Measurements from ENCODE around the gene CENPX.
A peak's percentile ranks its signal among the peaks of the same experiment; 100 is the strongest.

Gene CENPX

GRCh38 chr17:82025401-82026107, 2.9 kb upstream of the CENPX start:
- Mint-ChIP-seq H3K27ac (no peak overlapping the region), H3K9me3 (ENCODE audit: low read depth) (no peaks in the 10 kb centered on the region), H3K4me1 (ENCODE audit: low read depth) (peaks cover 14% of the 10 kb centered on the region), H3K4me3 (no peak overlapping the region), H3K27me3 (no peaks in the 10 kb centered on the region), H3K36me3 (peaks cover 2% of the 10 kb centered on the region)

DNA sequence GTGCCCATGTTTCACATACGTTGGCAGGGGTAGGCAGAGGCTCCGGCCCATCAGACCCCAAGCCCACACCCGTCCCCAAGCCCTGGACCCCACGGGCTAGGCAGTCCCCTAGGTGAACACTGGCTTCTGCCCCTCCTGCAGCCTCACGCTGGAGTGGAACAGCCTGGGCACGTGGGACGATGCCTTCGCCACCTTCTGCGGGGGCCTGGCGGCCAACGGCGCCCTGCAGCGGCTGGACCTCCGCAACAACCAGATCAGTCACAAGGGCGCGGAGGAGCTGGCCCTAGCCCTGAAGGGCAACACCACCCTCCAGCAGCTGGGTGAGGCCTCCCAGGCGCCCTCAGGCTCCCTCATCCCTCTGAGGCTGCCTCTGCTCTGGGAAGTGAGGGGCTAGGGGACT, 2.2 kb upstream of the CENPX start:
- Mint-ChIP-seq H3K4me3 (no peak overlapping the region), H3K27me3 (no peaks in the 10 kb centered on the region), H3K9me3 (ENCODE audit: low read depth) (no peaks in the 10 kb centered on the region), H3K4me1 (ENCODE audit: low read depth) (peaks cover 15% of the 10 kb centered on the region), H3K36me3 (peaks cover 2% of the 10 kb centered on the region), H3K27ac (no peak overlapping the region)

GRCh38 chr17:82023447-82024241, 966 bp upstream of the CENPX start:
- peaks cover 2% of the 10 kb centered on the region for H3K36me3 Mint-ChIP-seq

GRCh38 chr17:82022981-82023446, 336 bp upstream of the CENPX start, which contains the start of gene LRRC45:
TSS of gene LRRC45 (plus strand) at chr17:82023305. CDS start at chr17:82023644, 339 bp downstream.
- H3K27ac Mint-ChIP-seq: peak within 1 kb of the TSS; percentile 72
- no peaks in the 10 kb centered on the region for H3K27me3 Mint-ChIP-seq
- H3K9me3 Mint-ChIP-seq (ENCODE audit: low read depth): no peaks in the 10 kb centered on the region
- peak within 1 kb of the TSS; percentile 92 for H3K4me3 Mint-ChIP-seq
- peaks cover 2% of the 10 kb centered on the region for H3K36me3 Mint-ChIP-seq
- peaks cover 13% of the 10 kb centered on the region for H3K4me1 Mint-ChIP-seq (ENCODE audit: low read depth)

More at GRCh38 chr17:82023447-82024241, 966 bp upstream of the CENPX start:
- H3K9me3 Mint-ChIP-seq (ENCODE audit: low read depth): no peaks in the 10 kb centered on the region
- H3K27me3 Mint-ChIP-seq: no peaks in the 10 kb centered on the region
- peak overlapping the region; percentile 79 for H3K4me3 Mint-ChIP-seq
- H3K4me1 Mint-ChIP-seq (ENCODE audit: low read depth): peaks cover 13% of the 10 kb centered on the region
- no peak overlapping the region for H3K27ac Mint-ChIP-seq

GRCh38 chr17:82021900-82022309, 773 bp downstream of the CENPX start:
- peaks cover 13% of the 10 kb centered on the region for H3K4me1 Mint-ChIP-seq (ENCODE audit: low read depth)
- peak overlapping the region; percentile 92 for H3K4me3 Mint-ChIP-seq
- peaks cover 2% of the 10 kb centered on the region for H3K36me3 Mint-ChIP-seq
- peak overlapping the region; percentile 72 for H3K27ac Mint-ChIP-seq
- no peaks in the 10 kb centered on the region for H3K27me3 Mint-ChIP-seq
- no peaks in the 10 kb centered on the region for H3K9me3 Mint-ChIP-seq (ENCODE audit: low read depth)

GRCh38 chr17:82021107-82021899, 1.4 kb downstream of the CENPX start:
- no peaks in the 10 kb centered on the region for H3K9me3 Mint-ChIP-seq (ENCODE audit: low read depth)
- H3K4me3 Mint-ChIP-seq: peak overlapping the region; percentile 92
- no peaks in the 10 kb centered on the region for H3K27me3 Mint-ChIP-seq
- H3K27ac Mint-ChIP-seq: peak overlapping the region; percentile 72
- peaks cover 2% of the 10 kb centered on the region for H3K36me3 Mint-ChIP-seq
- H3K4me1 Mint-ChIP-seq (ENCODE audit: low read depth): peaks cover 13% of the 10 kb centered on the region

DNA sequence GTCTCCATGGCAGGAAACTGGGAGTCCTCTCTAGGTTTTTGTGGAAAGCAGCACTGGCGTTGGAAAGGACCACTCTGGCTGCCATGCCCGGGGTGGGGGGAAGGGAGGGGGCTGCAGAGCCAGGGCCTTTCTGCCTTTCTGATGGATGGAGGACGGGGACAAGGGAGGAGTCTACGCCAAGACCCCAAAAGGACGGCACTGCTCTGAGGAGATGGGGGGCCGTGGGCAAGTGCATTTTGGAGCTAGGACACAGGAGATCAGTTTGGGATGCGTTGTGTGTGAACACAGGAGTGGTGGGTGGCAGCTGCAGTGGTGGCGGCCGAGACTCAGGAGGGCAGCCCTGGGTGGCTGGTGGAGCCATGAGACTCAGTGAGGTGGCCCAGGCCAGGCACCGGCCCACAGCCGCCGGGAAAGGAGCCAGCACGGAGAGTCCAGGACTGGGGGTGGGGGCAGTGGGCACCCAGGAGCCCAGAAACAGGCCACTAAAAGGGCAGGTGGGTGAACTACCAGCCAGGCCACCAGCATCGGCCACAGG, 2.0 kb downstream of the CENPX start:
- H3K36me3 Mint-ChIP-seq: no peaks in the 10 kb centered on the region
- no peaks in the 10 kb centered on the region for H3K9me3 Mint-ChIP-seq (ENCODE audit: low read depth)
- H3K27me3 Mint-ChIP-seq: no peaks in the 10 kb centered on the region
- no peak overlapping the region for H3K27ac Mint-ChIP-seq
- H3K4me3 Mint-ChIP-seq: peak overlapping the region; percentile 59
- H3K4me1 Mint-ChIP-seq (ENCODE audit: low read depth): peaks cover 13% of the 10 kb centered on the region

DNA sequence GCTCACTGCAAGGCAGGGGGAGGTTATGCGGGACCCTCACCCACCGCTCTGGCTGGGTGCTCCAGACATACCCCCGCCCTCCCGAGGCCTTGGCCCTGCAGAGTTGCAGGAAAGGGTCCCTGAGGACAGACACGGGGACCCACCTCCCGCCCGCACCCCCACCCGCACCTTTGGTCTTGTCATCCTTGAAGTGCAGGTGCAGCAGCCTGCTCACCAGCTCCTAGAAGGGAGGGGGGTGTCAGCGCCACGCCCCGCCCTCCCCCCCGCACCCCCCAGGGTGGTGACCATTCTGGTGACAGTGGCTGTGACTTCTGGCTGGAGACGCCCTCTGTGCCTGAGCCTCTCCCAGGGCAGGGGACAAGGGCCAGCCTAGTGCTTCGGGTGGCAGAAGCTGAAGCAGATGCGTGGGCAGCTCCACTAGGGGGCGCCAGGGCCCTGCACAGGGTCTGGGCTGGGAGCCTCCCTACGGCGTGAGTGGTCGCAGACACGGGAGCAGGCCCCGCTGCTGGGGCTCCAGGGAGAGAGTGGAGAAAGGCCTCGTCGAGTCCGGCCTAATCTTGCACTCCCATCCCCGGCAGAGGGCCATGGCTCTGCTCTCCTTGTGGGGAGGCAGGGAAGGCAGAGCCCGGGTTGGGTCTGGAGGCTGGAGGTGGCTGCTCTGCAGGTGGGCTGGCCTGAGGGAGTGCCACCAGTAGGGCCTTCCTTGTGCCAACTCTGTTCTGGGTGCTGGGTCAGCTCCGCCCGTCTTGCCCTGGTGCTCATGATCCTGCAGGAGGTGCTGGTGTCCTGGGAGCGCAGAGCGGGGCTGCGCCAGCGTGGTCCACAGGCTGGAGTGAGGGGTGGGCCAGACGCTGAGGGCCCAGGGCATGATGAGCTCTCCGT, 2.7 kb downstream of the CENPX start:
- Mint-ChIP-seq H3K4me1 (ENCODE audit: low read depth) (peaks cover 13% of the 10 kb centered on the region), H3K36me3 (no peaks in the 10 kb centered on the region), H3K27ac (no peak overlapping the region), H3K9me3 (ENCODE audit: low read depth) (no peaks in the 10 kb centered on the region), H3K27me3 (no peaks in the 10 kb centered on the region), H3K4me3 (no peak overlapping the region)

- Mint-ChIP-seq H3K4me1 (ENCODE audit: low read depth) (peaks cover 13% of the 10 kb centered on the region), H3K27ac (no peak overlapping the region), H3K4me3 (no peak overlapping the region), H3K36me3 (no peaks in the 10 kb centered on the region), H3K9me3 (ENCODE audit: low read depth) (no peaks in the 10 kb centered on the region), H3K27me3 (no peaks in the 10 kb centered on the region)
Observed at GRCh38 chr17:82018989-82019689, 3.5 kb downstream of the CENPX start.

DNA sequence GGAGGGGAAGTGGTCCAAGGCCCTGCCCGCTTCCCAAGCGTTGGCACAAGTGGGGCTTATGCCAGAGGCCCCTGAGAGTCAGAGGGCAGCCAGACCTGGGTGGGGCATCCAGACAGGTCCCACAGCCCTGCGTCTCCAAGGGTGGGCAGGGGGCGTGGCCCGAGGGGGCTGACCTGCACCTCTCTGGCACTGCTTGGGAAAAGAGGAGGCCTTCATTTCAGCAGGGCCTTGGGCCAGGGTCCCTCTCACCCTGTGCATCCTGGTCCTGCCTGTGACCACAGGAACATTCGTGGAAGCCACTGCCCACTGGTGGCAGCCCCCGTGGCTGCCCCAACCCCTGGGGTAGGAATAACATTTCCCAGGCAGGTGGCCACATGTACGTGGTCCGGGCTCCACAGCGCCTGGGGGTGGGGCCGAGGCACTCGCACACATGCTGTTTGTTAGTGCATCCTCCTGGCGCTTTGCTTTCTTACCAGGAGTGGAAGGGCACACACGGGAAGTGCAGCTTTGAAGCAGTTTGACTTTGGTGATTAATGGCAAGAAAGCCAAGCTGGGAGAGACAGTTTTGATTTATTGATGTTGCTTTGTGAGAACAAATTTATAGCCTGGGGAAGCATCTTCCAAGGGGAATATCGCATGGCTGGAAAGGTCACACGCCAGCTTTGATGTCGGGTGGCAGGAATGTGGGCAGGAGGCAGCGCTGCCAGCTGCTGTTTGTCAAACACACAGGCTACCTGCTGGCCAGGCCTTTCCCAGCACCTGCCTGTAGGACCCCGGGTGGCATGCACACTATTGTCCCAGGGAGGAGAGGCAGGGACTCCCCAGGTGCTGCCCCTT, 4.3 kb downstream of the CENPX start:
- Mint-ChIP-seq H3K36me3 (no peaks in the 10 kb centered on the region), H3K9me3 (ENCODE audit: low read depth) (no peaks in the 10 kb centered on the region), H3K4me3 (no peak overlapping the region), H3K4me1 (ENCODE audit: low read depth) (peaks cover 10% of the 10 kb centered on the region), H3K27me3 (no peaks in the 10 kb centered on the region), H3K27ac (peak overlapping the region; percentile 17)

- no peak overlapping the region for H3K27ac Mint-ChIP-seq
- H3K9me3 Mint-ChIP-seq (ENCODE audit: low read depth): no peaks in the 10 kb centered on the region
- peaks cover 10% of the 10 kb centered on the region for H3K4me1 Mint-ChIP-seq (ENCODE audit: low read depth)
- H3K4me3 Mint-ChIP-seq: no peak overlapping the region
- no peaks in the 10 kb centered on the region for H3K36me3 Mint-ChIP-seq
- no peaks in the 10 kb centered on the region for H3K27me3 Mint-ChIP-seq
Observed at GRCh38 chr17:82017612-82018151, 5.0 kb downstream of the CENPX start.

DNA sequence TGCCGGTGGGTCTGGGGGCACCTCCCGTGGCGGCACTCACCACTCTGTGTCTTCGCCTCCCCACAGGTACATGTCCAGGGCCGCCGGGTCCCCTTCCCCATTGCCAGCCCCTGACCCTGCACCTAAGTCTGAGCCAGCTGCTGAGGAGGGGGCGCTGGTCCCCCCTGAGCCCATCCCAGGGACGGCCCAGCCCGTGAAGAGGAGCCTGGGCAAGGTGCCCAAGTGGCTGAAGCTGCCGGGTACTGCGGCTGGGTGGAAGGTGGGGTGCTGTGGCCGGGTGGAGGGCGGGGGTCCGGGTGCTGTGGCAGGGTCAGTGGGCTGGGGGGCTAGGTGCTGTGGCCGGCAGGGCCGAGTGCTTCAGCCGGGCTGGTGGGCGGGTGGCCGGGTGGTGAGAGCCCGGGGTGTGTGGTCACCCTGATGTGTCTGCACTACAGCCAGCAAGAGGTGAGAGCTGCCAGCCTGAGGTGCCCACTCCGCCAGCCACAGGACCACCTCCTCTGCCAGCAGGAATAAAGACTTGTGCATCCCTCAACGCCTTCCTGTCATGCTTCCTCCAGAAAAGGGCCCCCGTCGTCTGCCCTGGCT, 5.7 kb downstream of the CENPX start:
- Mint-ChIP-seq H3K9me3 (ENCODE audit: low read depth) (no peaks in the 10 kb centered on the region), H3K36me3 (no peaks in the 10 kb centered on the region), H3K4me3 (no peak overlapping the region), H3K27ac (no peak overlapping the region), H3K4me1 (ENCODE audit: low read depth) (peaks cover 10% of the 10 kb centered on the region), H3K27me3 (no peaks in the 10 kb centered on the region)

Data from activated naive CD8-positive, alpha-beta T cell (primary cell).